Stimulated activated CD8-positive, alpha-beta memory T cell treated with anti-CD3 and anti-CD28 coated beads, Interleukin-15, amount 100 ng/mL, for 24 hours (primary cell): ENCODE results near the gene ARHGAP15.
A peak's percentile ranks its signal among the peaks of the same experiment; 100 is the strongest.
"Not testable (repeated sequence)": the region's sequence is repeated elsewhere in the genome, so short reads cannot be mapped to it uniquely, and the experiment has no call there.

ENCODE experiments used
- DNase-seq: peaks from one replicate; pipeline ENCODE4 v3.0.0-alpha.2; 2020; ENCODE audit warnings: low read depth

The ARHGAP15 gene

GRCh38 chr2:143128681-143129580 lies at the start of gene ARHGAP15:
Gene ARHGAP15 (plus strand): TSS chr2:143129419.
- peak; percentile 21 for DNase-seq

GRCh38 chr2:143081616-143082015 lies 47.6 kb upstream of the ARHGAP15 start:
- DNase-seq = no peak

- DNase-seq = no peak
These were observed 45.6 kb upstream of the ARHGAP15 start for GRCh38 chr2:143083636-143084035.

- no peak for DNase-seq
These were observed 44.8 kb upstream of the ARHGAP15 start for GRCh38 chr2:143084462-143084861.

GRCh38 chr2:143085125-143085784 lies 44.0 kb upstream of the ARHGAP15 start:
- DNase-seq = no peak

- DNase-seq = no peak
These were observed 42.2 kb upstream of the ARHGAP15 start for GRCh38 chr2:143087033-143087432.

- no peak for DNase-seq
These were observed 40.8 kb upstream of the ARHGAP15 start for GRCh38 chr2:143088388-143088787.

GRCh38 chr2:143089520-143089919 lies 39.7 kb upstream of the ARHGAP15 start:
- DNase-seq = not testable (repeated sequence)

- no peak for DNase-seq
These were observed 18.3 kb upstream of the ARHGAP15 start for GRCh38 chr2:143110758-143111428.

- no peak for DNase-seq
These were observed 12.0 kb upstream of the ARHGAP15 start for GRCh38 chr2:143117225-143117624.

GRCh38 chr2:143121079-143121478 lies 8.1 kb upstream of the ARHGAP15 start:
- DNase-seq = no peak

- no peak for DNase-seq
These were observed 7.3 kb upstream of the ARHGAP15 start for GRCh38 chr2:143121957-143122356.

GRCh38 chr2:143123911-143124310 lies 5.3 kb upstream of the ARHGAP15 start:
- no peak for DNase-seq

GRCh38 chr2:143124445-143124844 lies 4.8 kb upstream of the ARHGAP15 start:
- no peak for DNase-seq

- no peak for DNase-seq
These were observed 3.5 kb upstream of the ARHGAP15 start for GRCh38 chr2:143125717-143126116.

GRCh38 chr2:143132355-143132754 lies 3.1 kb downstream of the ARHGAP15 start:
- DNase-seq = no peak

GRCh38 chr2:143133783-143134182 lies 4.6 kb downstream of the ARHGAP15 start:
- DNase-seq = no peak

GRCh38 chr2:143138292-143138691 lies 9.1 kb downstream of the ARHGAP15 start:
- no peak for DNase-seq

GRCh38 chr2:143139835-143140393 lies 10.7 kb downstream of the ARHGAP15 start:
- DNase-seq = no peak

- no peak for DNase-seq
These were observed 11.8 kb downstream of the ARHGAP15 start for GRCh38 chr2:143140864-143141661.

- DNase-seq = no peak
These were observed 13.4 kb downstream of the ARHGAP15 start for GRCh38 chr2:143142598-143142997.
